ENCODE data around the gene TRMT44. TPM values are rescaled to one million over a fixed set of nuclear protein-coding genes. Genes with fewer than 3 reads are reported as not detected.
"Not testable (repeated sequence)": the region's sequence is repeated elsewhere in the genome, so short reads cannot be mapped to it uniquely, and the experiment has no call there.

TRMT44 gene
- polyA plus RNA-seq, 3 donors, result 14.8 to 24.9 (median 17.6) TPM

DNA sequence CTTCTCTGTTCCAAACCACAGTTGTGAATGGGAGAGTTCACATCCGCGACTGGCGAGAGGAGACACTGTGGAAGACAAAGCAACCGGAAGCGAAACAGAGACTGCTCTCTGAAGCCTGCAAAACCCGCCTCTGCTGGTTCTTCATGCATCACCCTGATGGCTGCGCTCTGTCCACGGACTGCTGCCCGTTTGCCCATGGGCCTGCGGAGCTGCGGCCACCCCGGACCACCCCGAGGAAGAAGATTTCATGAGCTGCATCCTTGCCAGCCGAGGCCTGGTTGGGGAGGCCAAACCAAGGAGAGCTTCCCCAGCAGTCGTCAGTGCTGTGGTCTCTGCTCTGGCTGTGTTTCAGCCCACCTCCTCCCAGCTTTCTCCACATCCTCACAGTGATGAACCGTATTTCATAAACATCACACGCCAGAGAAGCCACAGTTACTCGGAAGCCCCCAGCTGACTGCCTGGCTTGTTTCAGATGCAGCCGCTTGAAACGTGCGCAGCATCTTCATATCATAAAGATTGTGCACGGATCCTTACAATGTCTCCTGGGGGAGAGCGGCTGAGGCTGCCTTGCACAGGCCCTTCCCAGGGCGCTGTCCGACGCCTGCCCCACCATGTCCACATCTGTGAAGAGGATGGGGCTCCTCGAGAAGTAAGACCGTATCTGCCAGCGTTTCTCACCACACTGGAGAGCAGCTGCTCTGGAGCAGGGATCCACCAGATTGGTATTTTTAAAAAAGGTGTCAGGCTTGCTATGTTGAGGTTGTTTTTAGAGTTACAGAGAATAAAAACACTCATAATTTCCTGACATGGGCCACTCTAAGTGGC is 35.4 kb downstream of the TRMT44 start:
- no peak for DNase-seq (ENCODE audit: extremely low read depth in 1 of 11, low read depth in 9 of 11, low spot score in 4 of 11)

DNA sequence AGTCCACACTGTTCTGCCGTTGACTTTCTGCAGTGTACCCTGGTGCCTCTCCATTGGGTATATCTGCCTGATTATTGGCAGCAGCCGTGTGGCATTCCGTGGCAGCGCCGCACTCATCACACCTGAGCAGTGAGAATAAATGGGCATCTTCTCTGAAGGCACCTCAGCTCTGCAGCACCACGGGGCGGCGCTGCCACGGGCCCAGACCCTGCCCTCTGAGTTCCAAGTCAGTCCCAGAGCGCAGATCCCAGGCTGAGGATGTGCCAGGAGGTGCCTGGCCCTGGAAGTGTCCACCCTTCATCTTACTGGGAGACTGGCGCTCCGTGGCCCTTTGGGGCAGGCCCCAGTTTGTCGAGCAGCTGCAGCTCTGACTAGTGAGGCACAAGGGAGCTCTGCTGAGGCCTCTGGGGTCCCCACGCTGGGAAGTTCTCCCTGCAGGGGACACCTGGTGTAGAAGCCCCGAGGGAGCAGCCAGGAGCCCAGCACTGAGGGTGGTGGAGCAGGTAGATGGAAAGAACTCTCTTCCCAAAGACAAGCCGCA is 36.6 kb downstream of the TRMT44 start:
- DNase-seq (ENCODE audit: extremely low read depth in 1 of 11, low read depth in 9 of 11, low spot score in 4 of 11), result no peak

DNA sequence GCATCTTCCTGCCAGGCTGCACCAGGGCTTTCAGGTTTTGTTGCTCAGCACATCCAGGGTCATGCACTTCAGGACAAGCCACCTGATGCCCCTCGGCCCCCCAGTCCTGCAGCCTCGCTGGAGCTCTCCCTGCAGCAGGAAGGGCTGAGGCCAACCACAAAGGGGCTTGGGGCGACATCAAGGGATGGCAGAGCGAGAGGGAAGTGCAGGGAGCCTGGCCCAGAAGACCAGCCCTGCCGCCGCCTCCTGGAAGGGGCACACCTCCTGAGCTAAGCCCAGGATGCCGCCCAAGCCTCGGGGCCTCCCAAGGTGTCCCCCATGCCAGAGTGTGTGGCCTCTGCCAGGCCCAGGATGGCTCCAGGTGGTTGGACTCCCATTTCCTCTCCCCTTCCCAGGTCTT is 37.1 kb downstream of the TRMT44 start:
- DNase-seq (ENCODE audit: extremely low read depth in 1 of 11, low read depth in 9 of 11, low spot score in 4 of 11), result no peak

DNA sequence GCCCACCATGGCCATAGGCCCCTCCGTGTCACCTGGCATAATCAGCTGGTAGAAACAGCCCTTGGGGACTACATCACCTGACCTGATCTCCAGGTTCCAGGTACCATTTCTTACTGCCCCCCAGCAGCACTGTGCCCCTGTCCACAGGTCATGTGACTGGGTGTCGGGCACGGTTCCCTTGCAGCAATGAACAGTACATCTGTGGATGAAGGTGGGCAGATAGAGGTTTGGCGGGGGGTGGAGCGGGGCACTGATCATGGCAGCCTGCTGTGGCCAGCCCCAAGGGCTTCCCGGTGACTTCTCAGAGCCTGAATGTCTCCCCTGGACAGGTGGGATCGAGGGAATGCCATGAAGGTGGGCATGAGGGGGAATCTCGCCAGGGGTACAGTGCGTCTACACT is 37.8 kb downstream of the TRMT44 start:
- no peak for DNase-seq (ENCODE audit: extremely low read depth in 1 of 11, low read depth in 9 of 11, low spot score in 4 of 11)

DNA sequence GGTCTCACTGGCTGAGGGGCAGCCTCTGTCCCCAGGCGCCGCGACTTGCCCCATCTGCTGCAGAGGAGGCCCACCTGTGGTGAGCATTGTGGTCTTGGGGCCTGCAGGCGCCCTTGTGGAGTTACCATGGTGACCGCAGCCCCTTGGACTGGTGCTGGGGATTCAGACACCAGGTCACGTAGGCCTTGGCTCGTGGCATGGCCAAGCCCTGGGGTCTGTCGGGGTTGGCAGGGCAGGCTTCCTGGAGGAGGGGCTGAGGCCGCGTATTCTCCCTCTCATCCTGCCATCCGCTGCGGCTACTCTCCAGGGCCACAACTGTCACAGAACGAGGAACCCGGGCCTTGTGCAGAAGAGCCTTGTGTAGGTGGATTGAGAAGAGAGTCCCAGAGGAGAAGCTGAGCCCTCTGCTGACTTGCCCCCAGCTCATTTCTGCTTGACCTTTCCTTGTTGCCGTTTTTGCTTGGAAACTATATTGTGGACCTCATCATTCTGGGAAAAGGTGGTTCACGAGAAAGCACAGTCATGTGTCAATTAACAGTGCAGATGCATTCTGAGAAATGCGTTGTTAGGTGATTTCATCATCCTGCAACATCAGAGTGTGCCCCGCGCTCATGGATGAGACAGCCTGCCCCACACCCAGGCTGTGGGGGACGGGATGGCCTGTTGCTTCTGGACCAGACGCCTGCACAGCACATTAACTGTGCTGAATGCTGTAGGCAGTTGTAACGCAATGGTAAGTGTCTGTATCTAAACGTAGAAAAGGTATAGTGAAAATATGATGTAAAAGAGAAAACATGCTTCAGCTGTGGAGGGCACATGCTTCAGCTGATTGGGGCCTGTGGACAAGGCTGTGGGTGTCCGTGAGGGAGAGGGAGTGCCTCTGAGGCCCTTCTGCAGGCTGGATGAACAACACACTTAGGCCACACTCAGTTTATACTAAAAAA is 38.5 kb downstream of the TRMT44 start:
- DNase-seq (ENCODE audit: extremely low read depth in 1 of 11, low read depth in 9 of 11, low spot score in 4 of 11), result no peak

DNA sequence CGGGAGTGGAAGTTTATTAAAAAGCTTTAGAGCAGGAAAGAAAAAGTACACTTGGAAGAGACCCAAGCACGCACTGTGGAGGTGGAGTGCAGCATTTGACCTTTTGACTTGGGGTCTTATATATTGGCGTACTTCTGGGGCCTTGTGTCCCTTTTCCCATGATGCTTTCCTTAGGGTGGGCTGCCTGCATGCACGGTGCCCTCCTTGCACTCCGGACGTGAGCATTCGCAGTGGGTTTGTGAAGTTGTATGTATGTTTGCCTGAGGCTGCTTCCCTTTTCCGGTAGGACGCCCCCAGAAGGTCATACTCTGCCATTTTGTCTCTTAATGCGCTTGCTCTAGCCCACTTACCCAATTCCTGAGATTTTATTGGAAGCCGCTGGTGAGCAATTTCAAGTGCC is 39.6 kb downstream of the TRMT44 start:
- no peak for DNase-seq (ENCODE audit: extremely low read depth in 1 of 11, low read depth in 9 of 11, low spot score in 4 of 11)

DNA sequence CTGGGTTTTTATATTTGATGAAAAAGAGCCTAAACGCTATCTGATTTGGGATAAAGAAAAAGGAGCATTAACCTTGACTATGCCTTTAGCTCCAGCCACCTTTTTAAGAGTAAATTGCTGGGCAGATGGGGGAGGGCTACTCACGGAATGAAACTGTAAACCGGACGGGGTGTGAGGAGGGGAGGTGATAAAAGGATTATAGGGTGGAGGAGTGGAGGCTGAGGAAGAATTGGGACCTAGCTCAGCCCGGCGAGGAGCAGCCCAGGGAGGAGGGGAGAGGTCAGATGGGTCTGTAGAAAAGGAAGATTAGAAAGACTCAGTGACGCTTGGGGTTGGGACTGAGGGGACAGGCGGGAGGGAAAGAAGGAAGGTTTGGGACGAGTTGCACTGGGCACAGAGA is 46.1 kb downstream of the TRMT44 start:
- DNase-seq (ENCODE audit: extremely low read depth in 1 of 11, low read depth in 9 of 11, low spot score in 4 of 11), result not testable (repeated sequence)

DNA sequence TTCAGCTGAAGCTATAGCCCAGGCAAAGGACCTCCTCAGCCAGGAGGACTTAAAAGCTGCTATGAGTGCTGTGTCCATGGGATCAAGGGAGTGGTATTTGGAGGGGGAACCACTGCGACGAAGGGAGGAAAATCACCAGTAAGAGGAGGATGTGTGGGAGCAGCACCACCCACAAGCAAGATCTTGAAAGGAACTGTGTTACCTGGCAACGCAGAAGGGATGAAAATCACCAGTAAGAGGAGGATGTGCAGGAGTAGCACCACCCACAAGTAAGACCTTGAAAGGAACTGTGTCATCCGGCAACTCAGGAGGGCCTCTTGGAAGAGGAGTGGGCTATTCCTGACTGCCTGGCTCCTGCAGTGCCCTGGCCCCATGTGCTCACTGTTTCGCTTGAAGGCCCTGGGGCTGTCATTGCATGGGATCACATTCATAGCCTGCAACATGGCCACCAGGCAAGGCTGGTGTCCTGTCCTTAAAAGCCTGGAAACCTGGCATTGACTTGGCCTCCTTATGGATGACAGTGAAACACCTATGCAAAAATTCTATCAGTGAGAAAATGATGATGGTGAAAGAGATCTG is 48.3 kb downstream of the TRMT44 start:
- no peak for DNase-seq (ENCODE audit: extremely low read depth in 1 of 11, low read depth in 9 of 11, low spot score in 4 of 11)

DNA sequence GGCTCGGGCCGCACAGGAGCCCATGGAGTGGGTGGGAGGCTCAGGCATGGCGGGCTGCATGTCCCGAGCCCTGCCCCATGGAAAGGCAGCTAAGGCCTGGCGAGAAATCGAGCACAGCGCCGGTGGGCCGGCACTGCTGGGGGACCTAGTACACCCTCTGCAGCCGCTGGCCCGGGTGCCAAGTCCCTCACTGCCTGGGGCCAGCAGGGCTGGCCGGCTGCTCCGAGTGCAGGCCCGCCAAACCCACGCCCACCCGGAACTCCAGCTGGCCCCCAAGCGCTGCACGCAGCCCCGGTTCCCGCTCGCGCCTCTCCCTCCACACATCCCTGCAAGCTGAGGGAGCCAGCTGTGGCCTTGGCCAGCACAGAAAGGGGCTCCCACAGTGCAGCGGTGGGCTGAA is 50.9 kb downstream of the TRMT44 start:
- DNase-seq (ENCODE audit: extremely low read depth in 1 of 11, low read depth in 9 of 11, low spot score in 4 of 11), result not testable (repeated sequence)

DNA sequence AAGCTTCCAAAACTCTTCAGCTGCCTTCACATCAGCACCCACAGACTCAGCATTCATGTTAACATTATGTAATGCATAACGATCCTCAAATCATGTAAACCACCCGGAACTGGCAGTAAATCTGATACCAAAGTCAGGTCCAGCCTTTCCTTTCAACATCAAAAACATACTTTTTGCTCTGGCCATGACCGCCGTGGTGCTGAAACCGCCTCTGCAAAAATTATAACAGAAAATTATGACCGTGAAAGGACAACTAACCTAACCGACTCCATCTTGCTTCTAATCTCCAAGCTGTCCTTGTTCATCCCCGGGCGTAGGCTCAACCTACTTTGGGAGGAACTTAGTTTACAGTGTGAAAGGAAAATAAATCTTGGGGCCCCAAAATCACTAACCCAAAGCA is 51.6 kb downstream of the TRMT44 start:
- DNase-seq (ENCODE audit: extremely low read depth in 1 of 11, low read depth in 9 of 11, low spot score in 4 of 11), result no peak

DNA sequence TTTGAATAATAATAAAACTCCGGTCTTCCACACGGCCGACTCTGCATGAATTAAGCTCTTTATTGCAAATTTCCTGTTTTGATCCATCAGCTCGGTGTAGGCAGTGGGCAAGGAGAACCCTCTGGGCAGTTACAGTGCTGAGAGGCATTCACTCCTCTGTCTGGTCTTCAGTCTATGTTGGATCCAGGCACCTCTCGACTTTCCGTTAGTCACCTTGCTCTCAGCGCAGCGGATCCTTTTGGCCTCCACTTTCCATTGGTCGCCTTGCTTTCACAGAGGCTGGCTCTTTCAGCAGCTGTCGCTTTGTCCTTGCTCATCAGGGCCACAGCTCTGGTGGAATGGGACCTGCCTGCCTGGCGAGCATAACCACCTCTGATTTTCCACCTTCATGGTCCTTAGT is 52.9 kb downstream of the TRMT44 start:
- DNase-seq (ENCODE audit: extremely low read depth in 1 of 11, low read depth in 9 of 11, low spot score in 4 of 11), result no peak

DNA sequence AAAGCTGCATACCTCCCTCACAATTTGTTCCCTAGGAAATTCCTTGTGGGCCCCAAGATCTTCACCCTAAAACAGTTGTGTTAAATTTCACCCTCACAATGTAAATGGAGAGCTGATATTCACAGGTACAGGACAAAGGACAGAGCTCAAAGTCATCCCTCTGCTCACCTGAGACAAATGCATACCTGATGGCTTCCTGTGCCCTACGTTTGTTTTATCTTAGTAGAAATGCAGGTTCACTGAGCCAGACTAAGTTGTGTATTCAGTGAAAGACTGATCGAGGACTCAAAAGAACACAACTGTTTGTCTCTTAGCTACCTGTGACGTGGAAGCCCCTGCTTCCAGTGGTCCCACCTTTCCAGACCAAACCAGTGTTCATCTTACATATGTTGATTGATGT is 53.6 kb downstream of the TRMT44 start:
- DNase-seq (ENCODE audit: extremely low read depth in 1 of 11, low read depth in 9 of 11, low spot score in 4 of 11), result no peak

DNA sequence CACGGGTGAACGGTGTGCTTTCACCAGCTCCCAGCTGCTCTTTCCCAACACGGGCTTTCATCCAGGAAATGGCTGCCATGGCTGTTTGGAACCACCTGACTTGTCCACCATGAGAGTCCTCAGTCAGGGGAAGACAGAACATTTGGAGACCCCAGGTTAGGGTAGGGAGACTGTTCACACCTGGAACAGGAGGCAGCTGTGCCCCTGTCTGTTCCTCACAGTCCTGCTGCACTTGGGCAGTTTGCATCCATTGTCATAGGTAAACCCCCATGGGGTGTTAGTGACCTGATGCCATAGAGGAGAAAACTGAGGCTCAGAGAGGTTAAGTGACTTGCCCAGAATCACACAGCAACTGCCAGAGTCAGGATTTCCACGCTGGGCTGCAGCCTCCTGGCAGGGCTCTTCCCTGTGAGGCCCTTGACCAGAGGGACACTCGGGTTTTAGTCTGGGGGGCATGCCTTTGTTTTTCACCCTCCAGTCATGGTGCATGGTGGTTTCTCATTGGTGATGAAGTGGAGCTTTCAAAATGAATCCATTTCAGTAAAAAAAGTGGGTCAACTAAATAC is 54.5 kb downstream of the TRMT44 start:
- no peak for DNase-seq (ENCODE audit: extremely low read depth in 1 of 11, low read depth in 9 of 11, low spot score in 4 of 11)

DNA sequence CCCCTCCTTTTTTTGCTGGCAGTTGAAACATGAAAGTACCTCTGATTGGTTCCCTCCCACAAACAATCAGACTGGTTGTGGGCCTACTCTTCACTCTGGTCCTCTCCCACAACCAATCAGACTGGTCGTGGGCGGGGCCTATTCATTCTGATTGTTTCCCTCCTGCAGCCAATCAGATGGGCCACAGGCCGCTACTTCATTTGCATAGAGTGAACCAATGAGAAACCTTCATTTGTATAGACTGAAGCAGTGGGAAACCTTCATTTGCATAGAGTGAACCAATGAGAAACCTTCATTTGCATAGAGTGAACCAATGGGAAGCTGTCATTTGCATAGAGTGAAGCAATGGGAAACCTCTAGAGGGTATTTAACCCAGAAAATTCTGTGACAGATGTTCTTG is 55.2 kb downstream of the TRMT44 start:
- no peak for DNase-seq (ENCODE audit: extremely low read depth in 1 of 11, low read depth in 9 of 11, low spot score in 4 of 11)

DNA sequence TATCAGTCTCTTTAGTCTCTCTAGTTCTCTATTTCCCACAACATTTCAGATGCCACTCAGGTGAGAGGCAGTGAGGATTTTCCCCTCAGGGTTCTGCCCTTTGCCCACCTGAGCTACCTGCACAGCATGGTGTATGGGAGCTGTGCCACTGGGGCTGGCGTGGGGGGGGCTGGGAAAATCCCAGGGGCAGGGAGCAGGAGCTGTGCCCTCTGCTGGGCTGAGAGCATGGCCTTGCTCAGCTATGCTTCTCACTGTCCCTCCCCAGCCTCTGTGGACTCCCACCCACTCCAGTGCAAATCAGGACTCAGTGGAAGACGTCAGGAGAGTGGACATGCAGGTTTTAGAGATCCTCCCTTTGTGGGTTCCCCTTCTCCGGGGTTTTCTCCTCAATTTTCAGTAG is 57.2 kb downstream of the TRMT44 start:
- DNase-seq (ENCODE audit: extremely low read depth in 1 of 11, low read depth in 9 of 11, low spot score in 4 of 11), result no peak

DNA sequence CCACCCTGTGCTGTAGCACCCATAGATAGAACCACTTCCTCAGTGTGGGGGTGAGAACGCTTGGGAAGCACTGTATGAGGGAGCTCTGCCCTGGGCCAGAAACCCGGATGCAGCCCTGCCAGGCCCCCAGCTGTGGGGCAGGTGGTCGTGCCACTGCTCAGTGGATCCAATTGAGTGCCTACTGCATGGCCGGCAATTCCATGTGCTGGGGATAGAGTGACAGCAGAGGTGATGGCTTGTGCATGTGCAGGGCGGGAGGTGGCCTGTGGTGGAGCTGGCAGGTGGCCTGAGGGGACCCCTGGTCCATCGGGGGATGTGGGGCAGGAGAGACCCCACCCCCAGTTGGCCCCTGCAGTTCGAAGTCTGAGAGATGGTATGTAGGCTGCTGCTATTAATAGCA is 60.4 kb downstream of the TRMT44 start:
- no peak for DNase-seq (ENCODE audit: extremely low read depth in 1 of 11, low read depth in 9 of 11, low spot score in 4 of 11)

DNA sequence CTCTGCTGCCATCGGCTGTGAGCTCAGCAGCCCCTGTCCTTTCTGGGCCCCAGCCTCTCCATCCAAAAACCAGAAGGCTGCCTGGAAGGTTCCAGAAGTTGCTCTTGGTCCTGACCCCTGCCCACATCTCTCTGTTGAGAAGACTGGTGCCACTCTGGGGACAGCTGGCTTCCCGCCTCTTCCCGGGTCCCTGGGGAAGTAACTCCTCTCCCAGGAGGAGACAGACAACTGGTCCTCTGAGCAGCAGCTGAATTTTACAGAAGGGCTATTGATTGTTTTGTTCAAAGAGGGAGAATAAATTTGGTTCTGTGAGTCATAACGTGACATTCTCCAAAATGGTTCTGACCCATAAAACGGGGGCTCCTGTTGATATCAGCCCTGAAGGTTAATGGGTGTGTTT is 61.2 kb downstream of the TRMT44 start:
- DNase-seq (ENCODE audit: extremely low read depth in 1 of 11, low read depth in 9 of 11, low spot score in 4 of 11), result no peak

DNA sequence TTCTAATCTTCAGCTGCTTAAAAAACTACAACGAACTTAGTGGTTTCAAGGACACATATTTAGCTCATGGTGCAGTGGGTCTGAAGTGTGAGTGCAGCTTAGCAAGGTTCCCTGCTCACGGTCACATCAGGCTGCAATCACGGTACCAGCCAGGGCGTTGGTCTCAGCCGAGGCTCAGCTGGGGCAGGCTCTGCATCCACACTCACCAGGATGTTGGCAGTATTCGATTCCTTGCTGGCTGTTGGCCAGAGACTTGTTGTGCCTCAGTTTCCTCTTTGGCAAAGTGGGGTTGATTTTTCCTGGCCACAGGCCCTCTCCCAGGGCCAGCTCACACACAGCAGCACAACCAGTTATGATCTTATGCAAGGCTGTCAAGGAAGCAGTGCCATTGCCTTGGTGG is 61.8 kb downstream of the TRMT44 start:
- DNase-seq (ENCODE audit: extremely low read depth in 1 of 11, low read depth in 9 of 11, low spot score in 4 of 11), result no peak

DNA sequence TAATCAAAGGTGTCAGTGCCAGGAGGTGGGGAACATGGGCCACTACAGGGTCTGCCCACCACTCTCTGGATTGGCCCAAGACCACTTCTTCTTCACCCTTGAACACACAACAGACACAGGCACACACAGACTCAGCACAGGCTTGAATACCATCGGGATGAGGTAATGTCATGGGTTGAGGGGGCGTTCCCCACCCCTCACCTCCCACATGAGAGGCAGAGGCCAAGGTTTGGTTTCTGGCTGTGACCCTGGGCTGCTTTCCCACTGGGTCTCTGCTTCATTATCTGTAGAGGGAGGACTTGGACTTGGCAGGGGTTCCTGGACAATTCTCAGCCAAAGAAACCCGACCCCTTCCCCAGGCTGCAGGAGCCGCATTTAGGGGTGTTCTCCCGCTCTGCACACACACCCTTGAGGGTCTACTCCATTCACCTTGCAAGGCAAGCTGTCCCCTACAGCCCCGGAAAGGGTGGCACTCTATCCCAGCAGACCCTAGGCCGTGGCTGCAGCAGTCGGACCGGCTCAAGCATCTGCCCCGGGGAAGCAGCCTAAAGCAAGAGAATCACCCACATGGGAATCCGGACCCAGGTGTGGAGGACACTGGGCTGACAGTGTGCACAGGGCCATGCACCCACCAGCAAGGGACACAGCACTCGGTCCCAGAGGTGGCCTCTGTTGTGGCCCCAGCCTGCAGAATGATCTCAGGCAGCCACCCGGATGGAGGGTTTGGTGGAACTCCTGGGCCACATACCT is 62.4 kb downstream of the TRMT44 start:
- no peak for DNase-seq (ENCODE audit: extremely low read depth in 1 of 11, low read depth in 9 of 11, low spot score in 4 of 11)
